GM18526 (cell line): ENCODE measurements around the gene CACNG8.

Experiments used
- POLR2A ChIP-seq: IDR thresholded peaks from 3 replicates; pipeline ENCODE4 v1.6.1; 2011; ENCODE audit not compliant: insufficient read length; ENCODE audit errors: extremely low read depth

Gene CACNG8

DNA sequence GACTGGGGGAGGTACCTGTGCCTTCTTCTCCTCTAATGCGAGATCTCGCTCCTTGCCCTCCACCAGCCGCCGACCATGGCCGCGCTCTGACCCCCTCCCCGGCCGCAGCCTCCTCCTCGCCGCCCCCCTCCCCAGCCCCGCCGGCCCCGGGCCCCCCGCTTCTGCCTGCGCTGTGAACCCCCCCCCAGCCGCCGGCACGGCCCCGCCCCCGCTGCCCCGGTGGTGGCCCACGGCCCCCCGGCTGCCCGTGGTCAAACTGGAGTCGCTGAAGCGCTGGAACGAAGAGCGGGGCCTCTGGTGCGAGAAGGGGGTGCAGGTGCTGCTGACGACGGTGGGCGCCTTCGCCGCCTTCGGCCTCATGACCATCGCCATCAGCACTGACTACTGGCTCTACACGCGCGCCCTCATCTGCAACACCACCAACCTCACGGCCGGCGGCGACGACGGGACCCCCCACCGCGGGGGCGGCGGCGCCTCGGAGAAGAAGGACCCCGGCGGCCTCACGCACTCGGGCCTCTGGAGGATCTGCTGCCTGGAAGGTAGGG lies at the start of gene CACNG8:
Gene CACNG8, plus strand, starts transcription at position 51 of the 545 bp plus-strand sequence.
- no peak for TF ChIP-seq POLR2A

DNA sequence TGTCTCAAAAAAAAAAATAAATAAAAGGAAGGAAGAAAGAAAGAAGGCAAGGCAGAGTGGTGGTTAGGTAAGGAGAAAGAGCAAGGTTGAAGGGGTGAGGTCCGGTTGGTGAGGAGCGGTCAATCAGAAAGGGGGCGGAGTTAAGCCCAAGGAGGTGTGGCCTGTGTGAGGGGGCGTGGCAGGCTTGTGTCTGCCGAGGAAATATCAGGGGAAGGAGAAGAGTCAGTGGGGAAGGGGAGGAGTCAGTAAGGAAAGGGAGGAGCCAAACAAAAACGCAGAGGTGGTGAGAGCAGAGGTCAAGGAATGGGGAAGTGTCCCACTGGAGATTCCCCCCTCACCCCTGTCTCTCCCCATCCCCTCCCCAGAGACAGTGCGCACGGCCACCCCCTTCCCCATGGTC lies 47.7 kb upstream of the CACNG8 start:
- TF ChIP-seq POLR2A, result no peak

DNA sequence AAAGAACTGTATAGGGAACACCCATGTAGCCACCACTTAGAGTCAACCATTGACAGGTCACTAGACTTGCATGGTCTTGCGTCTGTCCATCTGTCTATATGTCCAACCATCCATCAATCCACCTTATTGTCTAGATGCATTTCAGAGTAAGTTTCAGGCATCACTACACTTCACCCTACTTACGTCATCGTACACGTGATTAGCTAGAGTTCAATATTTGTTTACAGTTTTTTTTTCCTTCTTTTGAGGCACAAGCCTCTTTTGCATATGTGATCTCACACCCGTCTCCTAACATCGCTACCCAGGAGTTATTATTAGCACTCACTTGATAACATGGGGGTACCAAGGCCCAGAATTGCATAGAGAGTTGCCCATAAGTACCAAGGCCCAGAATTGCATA lies 46.7 kb upstream of the CACNG8 start:
- no peak for TF ChIP-seq POLR2A

DNA sequence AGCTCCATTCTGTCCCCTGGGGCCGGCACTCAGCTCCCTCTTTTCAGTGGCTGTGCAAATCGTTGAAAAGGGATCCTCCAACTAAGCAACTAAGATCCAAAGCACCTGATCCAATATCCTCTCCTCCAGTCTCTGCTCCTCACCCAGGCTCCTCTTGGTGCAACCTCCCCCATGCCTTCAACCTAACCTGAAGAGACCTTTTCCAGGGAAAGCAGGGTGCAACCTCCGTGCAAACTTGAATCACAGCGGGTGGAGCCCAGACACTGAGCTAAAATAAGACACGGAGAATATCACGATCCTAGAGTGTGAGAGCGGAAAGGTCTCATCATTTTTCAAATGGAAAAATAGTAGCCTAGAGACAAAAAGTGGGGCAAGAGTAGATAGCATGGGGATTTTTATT lies 45.4 kb upstream of the CACNG8 start:
- no peak for TF ChIP-seq POLR2A

DNA sequence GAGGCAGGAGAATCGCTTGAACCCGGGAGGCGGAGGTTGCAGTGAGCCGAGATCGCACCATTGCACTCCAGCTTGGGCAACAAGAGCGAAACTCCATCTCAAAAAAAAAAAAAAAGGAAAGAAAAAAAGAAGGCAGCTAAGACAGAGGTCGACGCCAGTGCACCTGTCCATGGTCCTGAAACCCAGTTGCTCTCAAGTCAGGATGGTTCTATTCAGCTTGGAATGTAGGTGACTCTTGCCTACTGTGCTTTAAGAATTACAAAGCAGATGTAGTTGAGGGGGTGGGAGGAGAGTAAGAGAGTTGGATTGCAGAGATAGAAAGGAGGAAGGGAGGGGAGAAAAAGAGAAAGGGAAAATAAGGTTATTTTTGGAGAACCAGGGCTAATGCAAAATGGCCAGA lies 35.0 kb upstream of the CACNG8 start:
- no peak for TF ChIP-seq POLR2A

DNA sequence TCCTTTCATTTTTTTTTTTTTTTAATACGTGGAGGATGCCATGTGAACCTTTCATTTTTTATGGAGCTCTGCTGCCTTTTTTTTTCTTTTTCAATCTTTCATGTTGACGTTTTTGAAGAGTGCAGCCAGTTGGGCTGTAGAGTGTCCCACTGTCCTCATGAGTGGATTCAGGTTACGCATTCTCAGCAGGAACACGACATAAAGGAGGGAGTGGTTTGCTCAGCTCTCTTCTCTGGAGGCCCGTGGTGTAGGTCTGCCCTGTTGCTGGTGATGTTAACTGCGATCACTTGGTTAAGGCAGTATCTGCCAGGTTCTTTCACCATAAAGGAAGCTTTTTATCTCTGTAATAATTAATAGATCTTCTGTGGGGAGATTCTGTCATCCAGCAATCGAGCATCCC lies 26.7 kb upstream of the CACNG8 start:
- no peak for TF ChIP-seq POLR2A

DNA sequence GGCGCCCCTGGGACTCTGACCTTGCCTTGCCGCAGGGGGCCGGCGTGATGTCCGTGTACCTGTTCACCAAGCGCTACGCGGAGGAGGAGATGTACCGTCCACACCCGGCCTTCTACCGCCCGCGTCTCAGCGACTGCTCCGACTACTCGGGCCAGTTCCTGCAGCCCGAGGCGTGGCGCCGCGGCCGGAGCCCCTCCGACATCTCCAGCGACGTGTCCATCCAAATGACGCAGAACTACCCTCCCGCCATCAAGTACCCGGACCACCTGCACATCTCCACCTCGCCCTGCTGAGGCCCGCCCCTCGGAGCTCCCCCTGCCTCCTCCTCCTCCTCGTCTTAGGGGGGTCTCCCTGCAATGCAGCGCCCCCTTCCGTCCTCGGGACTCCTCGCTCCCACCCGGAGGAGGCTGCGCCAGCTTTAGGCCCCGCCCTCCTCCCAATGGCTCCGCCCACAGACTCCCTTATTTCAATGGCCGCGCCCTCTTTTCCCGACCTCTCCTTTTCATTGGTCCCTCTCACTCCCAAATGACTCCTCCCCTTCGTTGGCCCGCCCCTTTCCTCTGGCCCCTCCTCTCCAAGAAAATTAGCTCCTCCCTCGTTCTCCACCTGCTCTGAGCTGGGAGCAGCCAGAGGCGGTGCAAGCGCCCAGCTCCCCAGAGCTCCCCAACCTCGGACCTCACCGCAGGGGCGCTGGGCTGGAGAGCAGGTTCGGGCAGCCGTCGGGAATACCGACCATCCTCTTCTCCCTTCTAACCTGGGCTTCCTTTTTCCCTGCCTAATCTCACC lies 20.5 kb upstream of the CACNG8 start:
- TF ChIP-seq POLR2A, result no peak

DNA sequence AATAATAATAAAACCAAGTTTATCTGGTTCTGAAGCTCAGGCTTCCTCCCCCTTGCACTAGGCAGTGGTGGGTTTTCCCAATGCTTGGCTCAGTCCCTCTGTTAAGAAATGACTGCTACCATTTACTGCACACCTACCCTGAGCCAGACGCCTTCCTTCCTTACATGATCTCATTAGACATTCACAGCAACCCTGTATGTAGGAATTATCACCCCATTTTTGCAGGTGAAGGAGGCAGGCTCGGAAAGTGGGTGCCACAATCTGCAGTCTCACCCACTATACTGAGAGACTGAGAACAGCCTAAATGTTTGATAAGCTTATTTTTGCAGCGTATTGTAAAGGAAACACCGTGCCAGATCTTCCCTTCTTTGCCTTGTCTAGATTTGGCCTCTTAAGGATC lies 18.3 kb upstream of the CACNG8 start:
- TF ChIP-seq POLR2A, result no peak

DNA sequence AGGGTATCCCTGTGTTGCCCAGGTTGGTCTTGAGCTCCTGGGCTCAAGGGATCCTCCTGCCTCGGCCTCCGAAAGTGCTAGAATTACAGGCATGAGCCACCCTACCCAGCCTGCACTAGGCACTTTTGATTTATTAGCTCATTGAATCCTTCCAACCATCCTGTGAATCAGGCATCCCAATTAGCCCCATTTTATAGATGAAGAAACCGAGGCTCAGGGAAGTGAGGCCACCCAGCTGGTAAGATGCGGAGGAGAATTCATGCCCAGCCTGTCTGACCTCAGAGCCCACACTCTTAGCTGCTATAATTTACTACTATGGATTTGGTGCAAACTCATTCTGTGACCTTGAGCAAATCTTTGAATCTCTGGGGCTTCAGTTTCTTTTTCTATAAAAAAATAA lies 17.8 kb upstream of the CACNG8 start:
- TF ChIP-seq POLR2A, result no peak

DNA sequence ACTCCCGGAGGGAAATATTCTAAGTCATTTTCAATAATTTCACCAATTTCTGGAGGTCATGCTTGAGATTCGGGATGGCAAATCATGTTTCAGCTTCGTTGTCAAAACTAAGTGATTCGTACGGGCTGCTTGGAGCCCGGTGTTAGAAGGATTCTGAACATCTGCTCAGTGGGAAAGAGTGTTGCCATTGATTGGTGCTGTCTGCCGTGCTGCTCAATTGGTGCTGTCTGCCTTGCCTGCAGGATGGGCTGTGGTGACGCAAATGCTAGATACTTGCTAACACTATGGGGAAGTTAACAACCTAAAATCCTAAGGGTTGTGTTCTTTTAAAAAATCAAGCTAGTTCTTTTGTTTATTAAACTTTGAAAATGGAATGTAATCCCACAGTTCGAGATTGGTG lies 17.3 kb upstream of the CACNG8 start:
- TF ChIP-seq POLR2A, result no peak

DNA sequence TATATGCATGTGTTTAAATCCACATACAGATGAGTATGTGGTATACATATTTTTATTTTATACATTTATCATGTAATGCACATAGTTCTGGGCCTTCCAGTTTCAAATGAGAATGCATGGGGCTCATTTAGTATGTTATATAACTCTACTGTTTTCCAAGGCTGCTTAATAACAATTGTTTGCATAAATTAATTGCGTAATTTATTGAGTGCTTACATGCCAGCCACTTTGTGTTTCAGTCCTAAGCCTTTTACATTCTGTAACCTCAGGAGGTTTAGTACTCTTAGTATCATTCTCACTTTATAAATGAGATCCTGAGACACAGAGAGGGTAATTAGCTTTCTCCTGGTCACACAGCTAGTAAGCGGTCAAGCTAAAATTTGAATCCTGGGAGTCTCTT lies 16.7 kb upstream of the CACNG8 start:
- no peak for TF ChIP-seq POLR2A

DNA sequence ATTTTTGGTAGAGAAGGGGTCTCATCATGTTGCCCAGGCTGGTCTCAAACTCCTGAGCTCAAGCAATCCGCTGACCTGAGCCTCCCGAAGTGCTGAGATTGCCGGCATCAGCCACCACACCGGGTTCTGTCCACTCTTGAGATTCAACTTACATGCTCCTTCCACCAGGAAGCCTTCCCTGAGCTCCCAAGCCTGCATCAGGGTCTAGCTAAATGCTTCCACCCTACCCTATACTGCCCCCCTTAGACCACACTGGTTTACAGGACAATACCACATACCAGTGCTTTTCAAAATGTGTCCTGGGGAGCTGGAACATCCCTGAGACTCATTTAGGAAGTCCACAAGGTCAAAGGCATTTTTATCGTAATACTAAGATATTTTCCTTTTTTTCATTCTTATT lies 15.1 kb upstream of the CACNG8 start:
- TF ChIP-seq POLR2A, result no peak

DNA sequence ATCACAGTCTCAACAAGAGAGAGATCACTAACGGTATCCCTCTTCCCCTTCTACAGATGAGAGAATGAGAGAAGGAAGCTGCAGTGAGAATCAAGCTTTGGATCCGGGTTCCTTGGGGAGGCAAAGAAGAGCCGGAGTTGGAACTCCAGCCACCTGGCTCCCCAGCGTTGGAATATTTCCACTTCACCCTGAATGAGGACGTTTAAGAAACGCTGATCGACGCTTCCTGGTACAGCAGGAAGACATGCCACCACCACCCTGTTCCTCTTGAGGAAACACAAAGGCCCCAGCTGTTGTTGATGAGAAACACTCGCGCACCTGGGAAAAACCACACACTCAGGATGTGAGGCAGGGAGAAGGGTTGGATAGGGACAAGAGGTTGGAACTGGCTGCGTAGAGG lies 11.3 kb upstream of the CACNG8 start:
- no peak for TF ChIP-seq POLR2A

DNA sequence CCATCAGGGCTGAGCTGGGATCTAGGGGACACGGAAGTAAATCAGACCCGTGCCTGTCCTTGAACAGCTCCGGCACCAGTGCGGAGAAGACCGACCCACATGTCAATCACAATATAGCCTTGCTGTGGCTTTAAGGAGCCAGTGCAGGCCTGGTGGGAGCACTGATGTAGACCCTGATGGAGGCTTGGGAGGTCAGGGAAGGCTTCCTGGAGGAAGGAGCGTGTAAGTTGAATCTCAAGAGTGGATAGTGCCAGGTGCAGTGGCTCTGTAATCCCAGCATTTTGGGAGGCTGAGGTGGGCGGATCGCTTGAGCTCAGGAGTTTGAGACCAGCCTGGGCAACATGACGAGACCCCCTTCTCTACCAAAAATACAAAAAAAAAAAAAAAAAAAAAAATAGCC lies 10.8 kb upstream of the CACNG8 start:
- no peak for TF ChIP-seq POLR2A

DNA sequence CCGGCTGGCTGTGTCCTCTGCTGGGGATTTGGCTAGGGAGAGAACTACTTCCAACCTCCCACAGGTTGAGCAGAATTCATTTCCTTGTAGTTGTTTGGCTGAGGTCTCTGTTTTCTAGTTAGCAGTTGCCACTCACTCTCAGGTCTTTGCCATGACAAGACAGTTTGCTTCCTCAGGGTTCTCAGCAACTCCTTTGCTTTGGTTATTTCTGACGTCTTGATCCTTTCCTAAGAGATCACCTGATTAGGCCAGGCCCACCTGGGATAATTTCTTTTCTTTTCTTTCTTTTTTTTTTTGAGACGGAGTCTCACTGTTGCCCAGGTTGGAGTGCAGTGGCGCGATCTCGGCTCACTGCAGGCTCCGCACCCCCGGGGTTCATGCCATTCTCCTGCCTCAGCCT lies 9.4 kb upstream of the CACNG8 start:
- no peak for TF ChIP-seq POLR2A

DNA sequence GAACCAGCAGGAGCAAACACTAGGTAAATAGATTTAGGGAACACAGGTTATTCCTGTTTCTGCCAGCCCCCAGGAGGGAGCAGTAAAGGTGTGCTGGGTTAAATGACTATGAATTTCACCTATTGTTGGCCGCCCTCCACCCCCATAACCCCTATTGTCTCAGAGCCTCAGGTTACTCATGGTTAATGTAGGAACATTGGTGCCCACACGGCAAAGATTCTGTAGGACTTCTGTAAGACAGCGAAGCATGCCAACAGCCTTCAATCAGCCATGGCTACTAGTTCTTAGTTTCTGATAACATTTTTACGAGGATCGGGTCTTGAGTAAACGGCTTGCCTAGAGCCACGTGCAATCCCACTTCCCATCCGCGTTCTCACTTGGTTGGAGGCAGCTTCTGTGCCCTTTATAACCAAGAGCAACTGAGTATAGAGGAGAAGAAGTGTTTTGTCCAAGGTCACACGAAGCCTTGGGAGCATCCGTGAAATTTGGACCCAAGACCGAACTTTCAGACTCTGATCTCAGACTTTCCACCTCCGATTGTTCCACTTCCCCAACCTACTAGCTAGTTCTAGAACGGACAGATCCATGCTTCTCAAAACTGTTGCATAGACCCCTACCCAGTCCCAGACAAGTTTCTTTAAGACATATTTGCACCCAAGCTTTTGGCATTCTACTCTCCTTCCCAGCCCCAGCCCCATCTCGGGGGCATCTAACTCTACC lies 5.1 kb upstream of the CACNG8 start:
- no peak for TF ChIP-seq POLR2A

DNA sequence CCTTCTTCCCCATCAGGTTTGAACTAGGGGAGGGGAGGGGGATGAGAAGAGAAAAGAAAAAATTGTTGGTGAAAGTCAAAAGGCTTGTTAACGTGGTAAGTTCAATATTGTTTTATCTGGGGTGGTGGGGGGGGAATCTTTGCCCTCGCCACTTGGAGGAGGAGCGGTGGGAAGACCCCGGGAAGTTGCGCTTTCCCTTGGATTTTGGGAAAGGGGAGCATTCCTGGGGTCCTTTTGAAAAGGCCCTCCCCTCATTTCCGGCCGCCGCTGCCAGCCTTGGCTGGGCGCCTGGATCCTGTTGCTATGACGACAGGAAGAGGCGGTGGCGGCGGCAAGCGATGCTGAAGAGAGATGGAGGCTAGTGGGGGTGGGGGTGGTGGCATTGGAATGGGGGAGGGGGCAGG lies 4.6 kb upstream of the CACNG8 start:
- no peak for TF ChIP-seq POLR2A
